ELF-1 (cell line): ENCODE measurements around the gene CDKL2.
"Not testable (repeated sequence)": the region's sequence is repeated elsewhere in the genome, so short reads cannot be mapped to it uniquely, and the experiment has no call there.

Experiments used
- DNase-seq: peaks from one replicate; pipeline ENCODE4 v3.0.0-alpha.2; 2016; ENCODE audit warnings: low read depth, low spot score

The CDKL2 gene

GRCh38 chr4:75630174-75630936 lies at the start of gene CDKL2:
TSS of gene CDKL2 (minus strand) at chr4:75630528. CDS start at chr4:75625988, 4,540 bp downstream.
- peak; percentile 95 for DNase-seq

GRCh38 chr4:75678965-75679364 lies 48.6 kb upstream of the CDKL2 start:
- no peak for DNase-seq

GRCh38 chr4:75678473-75678872 lies 48.1 kb upstream of the CDKL2 start:
- DNase-seq: no peak

- DNase-seq: peak; percentile 79
Observed at GRCh38 chr4:75675004-75675531, 44.7 kb upstream of the CDKL2 start.

GRCh38 chr4:75673959-75674328 lies 43.6 kb upstream of the CDKL2 start:
- peak; percentile 70 for DNase-seq

GRCh38 chr4:75673027-75673958 lies 43.0 kb upstream of the CDKL2 start, which contains the start of gene G3BP2:
TSS of gene G3BP2 (minus strand) at chr4:75673411. CDS start at chr4:75662025, 11,386 bp downstream.
- DNase-seq: peak; percentile 99

- peak; percentile 75 for DNase-seq
Observed at GRCh38 chr4:75672461-75673026, 42.2 kb upstream of the CDKL2 start.

- no peak for DNase-seq
Observed at GRCh38 chr4:75671802-75672421, 41.6 kb upstream of the CDKL2 start.

GRCh38 chr4:75668596-75668995 lies 38.3 kb upstream of the CDKL2 start:
- no peak for DNase-seq

- not testable (repeated sequence) for DNase-seq
Observed at GRCh38 chr4:75667636-75668035, 37.3 kb upstream of the CDKL2 start.

GRCh38 chr4:75666299-75666698 lies 36.0 kb upstream of the CDKL2 start:
- no peak for DNase-seq

- not testable (repeated sequence) for DNase-seq
Observed at GRCh38 chr4:75664604-75665003, 34.3 kb upstream of the CDKL2 start.

- DNase-seq: no peak
Observed at GRCh38 chr4:75662626-75663025, 32.3 kb upstream of the CDKL2 start.

- DNase-seq: no peak
Observed at GRCh38 chr4:75660491-75660890, 30.2 kb upstream of the CDKL2 start.

GRCh38 chr4:75659512-75660031 lies 29.2 kb upstream of the CDKL2 start:
- no peak for DNase-seq

GRCh38 chr4:75658876-75659275 lies 28.5 kb upstream of the CDKL2 start:
- DNase-seq: no peak

GRCh38 chr4:75655562-75655961 lies 25.2 kb upstream of the CDKL2 start:
- no peak for DNase-seq

- DNase-seq: no peak
Observed at GRCh38 chr4:75654905-75655304, 24.6 kb upstream of the CDKL2 start.

- DNase-seq: peak; percentile 60
Observed at GRCh38 chr4:75653845-75654503, 23.6 kb upstream of the CDKL2 start.

- no peak for DNase-seq
Observed at GRCh38 chr4:75644095-75644494, 13.8 kb upstream of the CDKL2 start.

GRCh38 chr4:75643651-75644050 lies 13.3 kb upstream of the CDKL2 start:
- no peak for DNase-seq
